GM10266 (cell line): ENCODE results near the gene PRSS50.

Source experiments
- DNase-seq: peaks from one replicate; pipeline ENCODE4 v3.0.0; 2012; ENCODE audit errors: extremely low spot score
- TF ChIP-seq, protein P1 (sequence below): IDR thresholded peaks from 2 replicates; pipeline ENCODE4 v1.5.1; 2012; ENCODE audit warnings: mild to moderate bottlenecking, low read depth; ENCODE audit not compliant: control insufficient read depth, insufficient read depth; ENCODE audit errors: missing control alignments

PRSS50 gene

DNA sequence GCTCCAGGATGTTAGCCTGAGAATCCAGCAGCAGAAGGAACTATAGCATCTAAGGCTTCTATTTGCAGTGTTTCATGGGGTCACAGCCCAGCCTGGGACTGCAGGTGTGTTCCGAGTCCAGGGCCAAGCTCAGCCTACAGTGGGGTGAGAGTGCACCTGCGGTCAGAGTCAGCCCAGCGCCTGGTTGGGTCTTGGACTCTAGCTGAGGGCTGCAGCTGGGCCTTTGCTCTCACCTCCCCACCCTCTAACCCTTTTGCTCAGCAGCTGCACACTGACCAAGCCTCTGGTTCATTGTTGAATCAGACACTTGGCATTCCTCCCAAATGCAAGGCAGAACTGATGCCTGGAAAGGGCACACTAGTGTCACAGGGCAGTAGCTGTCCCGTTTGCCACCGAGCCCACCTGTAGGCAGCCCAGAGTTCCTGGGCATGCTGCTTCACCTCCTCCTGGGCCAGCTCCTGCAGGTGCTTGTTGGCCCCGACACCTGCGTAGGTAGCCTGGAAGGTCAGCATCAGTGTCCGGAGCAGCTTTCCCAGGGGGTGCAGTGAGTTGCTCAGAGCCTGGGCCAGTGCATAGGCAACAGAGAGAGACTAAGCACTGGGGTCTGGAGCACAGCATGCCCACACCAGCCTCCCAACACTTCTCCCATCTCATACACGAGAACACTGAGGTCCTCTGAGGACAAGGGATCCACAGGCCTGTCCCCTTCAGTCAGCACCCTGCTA is 41.7 kb downstream of the PRSS50 start:
- TF ChIP-seq, protein P1, sequence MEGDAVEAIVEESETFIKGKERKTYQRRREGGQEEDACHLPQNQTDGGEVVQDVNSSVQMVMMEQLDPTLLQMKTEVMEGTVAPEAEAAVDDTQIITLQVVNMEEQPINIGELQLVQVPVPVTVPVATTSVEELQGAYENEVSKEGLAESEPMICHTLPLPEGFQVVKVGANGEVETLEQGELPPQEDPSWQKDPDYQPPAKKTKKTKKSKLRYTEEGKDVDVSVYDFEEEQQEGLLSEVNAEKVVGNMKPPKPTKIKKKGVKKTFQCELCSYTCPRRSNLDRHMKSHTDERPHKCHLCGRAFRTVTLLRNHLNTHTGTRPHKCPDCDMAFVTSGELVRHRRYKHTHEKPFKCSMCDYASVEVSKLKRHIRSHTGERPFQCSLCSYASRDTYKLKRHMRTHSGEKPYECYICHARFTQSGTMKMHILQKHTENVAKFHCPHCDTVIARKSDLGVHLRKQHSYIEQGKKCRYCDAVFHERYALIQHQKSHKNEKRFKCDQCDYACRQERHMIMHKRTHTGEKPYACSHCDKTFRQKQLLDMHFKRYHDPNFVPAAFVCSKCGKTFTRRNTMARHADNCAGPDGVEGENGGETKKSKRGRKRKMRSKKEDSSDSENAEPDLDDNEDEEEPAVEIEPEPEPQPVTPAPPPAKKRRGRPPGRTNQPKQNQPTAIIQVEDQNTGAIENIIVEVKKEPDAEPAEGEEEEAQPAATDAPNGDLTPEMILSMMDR: no peak
- no peak for DNase-seq

DNA sequence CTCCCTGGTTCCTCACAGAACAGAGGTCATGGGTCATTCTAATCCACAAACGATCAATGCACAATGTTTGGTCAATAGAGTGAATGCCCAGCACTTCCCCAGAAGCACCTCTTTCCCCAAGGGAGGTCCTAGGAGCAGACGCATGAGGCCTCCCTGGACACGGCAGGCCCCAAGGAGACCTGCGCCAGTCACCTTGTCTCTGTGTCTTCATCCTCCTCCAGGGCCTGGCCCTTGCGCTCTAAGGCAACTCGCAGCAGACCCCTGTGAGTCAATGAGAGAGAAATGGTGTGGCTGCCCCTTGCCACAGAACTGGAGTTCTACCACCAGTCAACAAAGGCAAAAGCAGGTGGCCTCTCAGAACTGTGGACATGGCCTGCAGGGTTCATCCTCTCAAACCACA is 42.2 kb downstream of the PRSS50 start:
- no peak for DNase-seq
- TF ChIP-seq, protein P1: no peak

DNA sequence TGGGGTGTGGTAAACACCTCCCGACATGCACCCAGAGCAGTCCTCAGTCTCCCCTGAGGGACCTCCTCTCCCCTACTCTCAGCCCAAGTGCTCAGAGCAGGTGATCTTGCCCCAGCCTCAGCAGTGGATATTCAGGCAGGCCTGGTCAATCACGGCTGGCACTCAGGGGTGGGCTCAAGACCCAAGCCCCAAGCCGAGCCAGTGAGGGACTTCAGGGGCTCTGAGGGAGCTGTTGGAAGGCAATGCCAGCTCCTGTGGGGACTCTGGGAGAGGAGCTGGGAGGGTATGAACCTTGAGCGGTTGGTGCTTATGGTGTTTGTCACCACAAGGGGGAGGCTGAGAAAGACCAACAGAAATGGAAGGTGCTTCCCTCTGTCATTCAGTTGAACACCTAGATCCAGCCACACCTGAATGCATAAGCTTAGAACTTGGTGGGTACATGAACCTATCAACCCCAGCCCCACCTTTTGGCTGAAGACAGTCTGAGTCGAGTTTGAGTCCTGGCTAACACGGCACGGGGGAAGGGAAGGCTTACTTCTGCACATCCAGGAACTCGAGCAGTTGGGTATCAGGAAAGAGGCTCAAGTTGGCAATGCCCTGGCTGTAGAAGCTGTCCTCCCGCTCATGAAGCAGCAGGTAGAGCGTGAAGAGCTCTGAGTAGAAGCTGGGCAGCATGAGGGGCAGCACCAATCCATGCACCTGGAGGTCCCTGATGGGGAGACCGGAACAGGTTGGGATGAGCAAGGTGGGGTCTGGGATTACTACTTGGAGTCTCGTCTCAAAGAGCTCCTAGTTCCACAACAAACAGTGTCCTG is 43.4 kb downstream of the PRSS50 start:
- DNase-seq: no peak
- TF ChIP-seq, protein P1: no peak

DNA sequence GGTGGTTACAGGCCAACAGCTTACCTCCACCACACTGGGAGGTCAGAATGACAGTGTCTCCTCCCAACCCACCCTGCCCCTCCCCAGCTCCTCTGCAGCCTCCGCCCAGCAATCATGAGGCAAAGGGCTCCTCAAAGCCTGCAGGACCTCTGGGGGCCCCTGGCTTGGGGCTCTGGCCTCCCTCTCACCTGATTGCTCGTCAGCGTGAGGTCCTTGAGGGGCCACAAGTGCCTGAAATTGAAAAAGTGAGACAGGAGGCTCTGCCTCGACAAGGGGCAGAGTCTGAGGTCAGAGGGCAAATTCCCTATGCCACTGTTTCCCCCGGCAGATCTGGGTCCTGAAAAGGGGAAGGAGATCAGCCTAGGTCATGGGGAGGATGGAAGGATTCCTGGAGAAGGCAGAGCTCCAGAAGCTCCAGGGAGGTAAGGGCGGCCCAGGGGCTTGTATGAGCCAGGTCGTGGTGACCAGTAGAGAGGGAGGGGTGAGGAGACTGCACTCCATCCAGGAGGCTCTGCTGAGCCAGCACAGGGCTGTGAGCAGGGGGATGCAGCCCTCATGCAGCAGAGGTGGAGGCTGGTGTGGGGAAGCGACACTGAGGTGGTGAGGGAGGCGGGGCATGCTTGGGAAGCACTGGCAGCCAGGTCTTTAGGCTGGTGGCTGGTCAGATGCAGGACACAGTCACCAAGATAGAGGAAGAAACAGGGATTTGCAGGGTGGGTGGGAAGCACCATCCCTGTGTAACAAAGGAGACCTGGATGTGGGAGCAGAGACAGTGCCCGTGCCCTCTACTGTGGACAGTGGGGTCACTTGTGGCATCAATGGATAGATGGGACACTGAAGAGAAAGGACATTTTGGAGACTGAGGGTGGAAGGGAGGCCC is 44.3 kb downstream of the PRSS50 start:
- DNase-seq: no peak
- TF ChIP-seq, protein P1: no peak

DNA sequence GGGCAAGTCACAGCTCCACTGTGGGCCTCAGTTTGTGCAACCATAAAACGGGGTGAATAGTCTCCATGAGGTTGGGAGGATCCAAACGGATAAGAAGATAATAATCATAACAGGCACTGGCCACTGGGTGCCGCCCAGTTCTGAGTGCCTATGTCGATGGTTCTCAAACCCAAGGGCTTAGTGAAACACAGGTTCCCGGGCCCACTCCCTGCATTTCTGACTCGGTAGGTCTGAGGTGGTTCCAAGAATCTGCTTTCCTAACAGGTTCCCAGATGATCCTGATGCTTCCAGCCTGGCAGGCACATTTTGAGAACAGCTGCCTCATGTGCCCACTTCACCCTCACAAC is 45.3 kb downstream of the PRSS50 start:
- DNase-seq: no peak
- TF ChIP-seq, protein P1: no peak

DNA sequence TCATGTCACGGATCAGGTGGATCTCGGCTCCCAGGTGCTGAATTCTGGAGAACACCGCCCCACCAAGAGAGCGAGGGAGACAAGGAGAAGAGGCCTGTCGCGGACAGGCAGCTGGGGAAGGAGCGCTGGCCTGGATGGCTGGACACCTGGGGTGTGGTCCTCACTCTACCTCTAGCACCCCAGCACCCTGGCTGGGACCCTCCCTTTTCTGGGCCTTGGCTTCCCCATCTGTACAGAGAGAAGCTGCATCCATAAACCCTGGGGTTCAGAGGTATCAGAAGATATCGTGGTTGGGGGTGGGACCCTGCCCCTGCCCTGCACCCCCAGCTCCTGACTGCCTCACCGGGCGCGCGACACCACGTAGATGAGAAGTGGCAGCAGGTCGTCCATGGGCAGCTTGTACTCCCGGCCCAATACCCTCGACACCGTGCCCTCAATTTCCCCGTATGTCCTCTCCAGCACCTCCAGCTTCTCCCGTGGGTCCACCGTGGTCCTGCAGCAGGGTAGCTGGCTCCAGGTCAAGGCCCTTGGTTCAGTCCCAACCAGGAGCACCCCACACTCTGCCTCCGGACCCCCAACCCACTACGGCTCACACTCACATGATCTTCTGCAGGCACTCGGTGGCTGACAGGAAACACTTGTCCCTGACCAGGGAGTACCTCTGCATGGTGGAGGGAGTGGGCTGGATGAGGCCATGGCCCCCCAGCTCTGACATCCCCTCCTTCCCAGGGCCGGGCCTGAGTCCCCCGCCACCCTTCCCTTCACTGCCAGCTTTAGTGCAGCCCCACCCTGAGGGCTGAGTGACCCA is 45.9 kb downstream of the PRSS50 start:
- TF ChIP-seq, protein P1: no peak
- no peak for DNase-seq
